GM12891 (cell line): ENCODE data around the gene TTC7B.

Experiments used
- PAX5 ChIP-seq: IDR thresholded peaks from 2 replicates; pipeline ENCODE4 v1.6.1; 2011; ENCODE audit warnings: low read length, moderate library complexity, mild to moderate bottlenecking; ENCODE audit not compliant: insufficient read depth, severe bottlenecking
- POLR2A ChIP-seq: IDR thresholded peaks from 2 replicates; pipeline ENCODE4 v1.6.1; 2011; ENCODE audit warnings: low read depth, low read length, control low read depth
- POLR2AphosphoS5 ChIP-seq: IDR thresholded peaks from 2 replicates; pipeline ENCODE4 v1.6.1; 2011; ENCODE audit warnings: low read depth, low read length, control low read depth
- SPI1 ChIP-seq: IDR thresholded peaks from 2 replicates; pipeline ENCODE4 v1.6.1; 2011; ENCODE audit warnings: low read depth, low read length, control low read depth

GRCh38 chr14:90799420-90799819 is 16.8 kb downstream of the TTC7B start:
- TF ChIP-seq SPI1, result no peak
- TF ChIP-seq POLR2AphosphoS5, result no peak
- TF ChIP-seq POLR2A, result no peak
- TF ChIP-seq PAX5, result no peak
